ENCODE data around the gene IVNS1ABP. TPM values are rescaled to one million over a fixed set of nuclear protein-coding genes. Genes with fewer than 3 reads are reported as not detected.

The IVNS1ABP gene
- total RNA-seq, 3 donors from 2014 or later, result 51.0 to 92.9 (median 91.1) TPM

GRCh38 chr1:185342672-185343259 is 25.7 kb upstream of the IVNS1ABP start:
- intact Hi-C loops (cut with DNase I; ENCODE audit: low total_unique reads), result no loop called here
- no peak for TF ChIP-seq POLR2AphosphoS5 (IDR thresholded peaks at IDR 0.05)
- Histone ChIP-seq H3K36me3 (no peaks in the 10 kb centered on the region), H3K27ac (no peak overlapping the region), H3K27me3 (no peaks in the 10 kb centered on the region), H3K4me3 (no peak overlapping the region), H3K9me3 (no peaks in the 10 kb centered on the region), H3K4me1 (no peaks in the 10 kb centered on the region)
- DNase-seq (ENCODE audit: low spot score in 2 of 2), result no peak

GRCh38 chr1:185342017-185342416 is 25.0 kb upstream of the IVNS1ABP start:
- Histone ChIP-seq H3K36me3 (no peaks in the 10 kb centered on the region), H3K27me3 (no peaks in the 10 kb centered on the region), H3K4me1 (no peaks in the 10 kb centered on the region), H3K27ac (no peak overlapping the region), H3K9me3 (no peaks in the 10 kb centered on the region), H3K4me3 (no peak overlapping the region)
- DNase-seq (ENCODE audit: low spot score in 2 of 2), result no peak
- intact Hi-C loops (cut with DNase I; ENCODE audit: low total_unique reads), result no loop called here
- TF ChIP-seq CTCF (IDR thresholded peaks at IDR 0.05) (no peak), POLR2AphosphoS5 (IDR thresholded peaks at IDR 0.05) (no peak), POLR2A (IDR thresholded peaks at IDR 0.05) (no peak)

GRCh38 chr1:185341196-185341781 is 24.2 kb upstream of the IVNS1ABP start:
- Histone ChIP-seq H3K9me3 (no peaks in the 10 kb centered on the region), H3K4me3 (no peak overlapping the region), H3K36me3 (no peaks in the 10 kb centered on the region), H3K27me3 (no peaks in the 10 kb centered on the region), H3K4me1 (no peaks in the 10 kb centered on the region), H3K27ac (no peak overlapping the region)
- intact Hi-C loops (cut with DNase I; ENCODE audit: low total_unique reads), result no loop called here
- TF ChIP-seq POLR2A (IDR thresholded peaks at IDR 0.05) (no peak), POLR2AphosphoS5 (IDR thresholded peaks at IDR 0.05) (no peak), CTCF (IDR thresholded peaks at IDR 0.05) (no peak)
- no peak for DNase-seq (ENCODE audit: low spot score in 2 of 2)

DNA sequence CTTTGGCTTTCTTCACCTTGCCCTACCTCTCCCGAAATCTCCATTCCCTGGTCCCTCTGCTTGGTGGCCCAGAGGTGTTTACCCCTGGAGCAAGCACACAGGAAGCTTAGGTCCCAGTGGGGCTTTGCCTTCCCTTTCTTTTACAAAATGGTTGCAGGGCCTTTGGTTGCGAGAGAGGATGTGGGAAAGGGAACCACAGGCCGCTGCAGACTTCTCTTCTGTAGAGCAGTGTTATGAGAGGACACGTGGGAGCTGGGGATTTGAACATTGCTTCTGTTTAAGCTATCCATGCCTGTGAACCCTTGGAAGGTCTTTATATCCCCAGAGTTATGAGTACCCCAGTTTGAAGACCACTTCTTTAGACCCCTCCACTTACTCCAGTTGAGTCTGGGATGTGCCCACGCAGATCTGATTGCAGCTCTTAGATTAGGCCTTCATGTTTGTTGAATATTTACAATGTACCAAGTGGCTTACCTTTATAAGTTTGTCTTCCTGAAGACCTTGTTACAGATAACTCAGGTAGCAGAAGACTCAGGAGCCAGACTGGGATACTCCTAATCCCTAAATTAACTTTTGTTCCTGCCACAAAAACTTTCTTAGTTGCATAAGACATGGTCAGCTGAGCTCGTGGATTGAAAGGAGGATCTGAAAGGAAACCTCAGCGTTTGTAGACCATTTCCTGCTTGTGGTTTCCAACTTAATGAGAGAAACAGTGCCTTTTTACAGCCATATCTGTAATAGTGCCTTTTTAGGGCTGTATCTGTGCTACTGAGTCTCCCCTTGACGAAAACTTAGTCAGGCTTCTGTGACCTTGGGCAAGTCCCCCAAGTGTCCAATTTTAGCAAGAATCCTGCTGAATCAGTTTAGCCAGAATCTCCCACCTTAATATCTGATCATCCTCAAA is 21.9 kb upstream of the IVNS1ABP start:
- intact Hi-C loops (cut with DNase I; ENCODE audit: low total_unique reads), result no loop called here
- H3K36me3 ChIP-seq, result no peaks in the 10 kb centered on the region
- no peak for DNase-seq (ENCODE audit: low spot score in 2 of 2)
- TF ChIP-seq POLR2A (IDR thresholded peaks at IDR 0.05) (no peak), CTCF (IDR thresholded peaks at IDR 0.05) (no peak), POLR2AphosphoS5 (IDR thresholded peaks at IDR 0.05) (no peak)
- H3K4me3 ChIP-seq, result no peak overlapping the region
- no peaks in the 10 kb centered on the region for H3K9me3 ChIP-seq
- H3K27ac ChIP-seq, result peak overlapping the region in 1 of 2 donors; percentile 14
- no peaks in the 10 kb centered on the region for H3K27me3 ChIP-seq
- no peaks in the 10 kb centered on the region for H3K4me1 ChIP-seq

- H3K27ac ChIP-seq, result no peak overlapping the region
- H3K36me3 ChIP-seq, result no peaks in the 10 kb centered on the region
- DNase-seq (ENCODE audit: low spot score in 2 of 2), result no peak
These were observed 20.2 kb upstream of the IVNS1ABP start for GRCh38 chr1:185337246-185337645.

More at GRCh38 chr1:185337246-185337645, 20.2 kb upstream of the IVNS1ABP start:
- intact Hi-C loops (cut with DNase I; ENCODE audit: low total_unique reads), result no loop called here
- Histone ChIP-seq H3K9me3 (no peaks in the 10 kb centered on the region), H3K4me1 (no peaks in the 10 kb centered on the region), H3K4me3 (no peak overlapping the region), H3K27me3 (no peaks in the 10 kb centered on the region)
- TF ChIP-seq POLR2A (IDR thresholded peaks at IDR 0.05) (no peak), CTCF (IDR thresholded peaks at IDR 0.05) (no peak), POLR2AphosphoS5 (IDR thresholded peaks at IDR 0.05) (no peak)
